Measurements from ENCODE around the gene RNF220. TPM values are rescaled to one million over a fixed set of nuclear protein-coding genes. Genes with fewer than 3 reads are reported as not detected.

The RNF220 gene
- total and polyA plus RNA-seq, 2 of the 4 experiments (the other 2 are of a cell fraction), result 71.8 to 77.1 TPM

GRCh38 chr1:44524655-44525500 is 119.8 kb downstream of the RNF220 start:
- H3K79me1 ChIP-seq (ENCODE audit: low read depth in 1 of 2, low read length in 2 of 2), result no peaks in the 10 kb centered on the region
- no peak overlapping the region for H3K56ac ChIP-seq (ENCODE audit: extremely low read depth, insufficient read depth, low read length)
- 8% methylated on average over 4 of the region's 20 CpGs; no CpG with 5 or more reads in 1 of the 2 experiments for WGBS, 2 experiments (ENCODE audit: extremely low coverage in 2 of 2, insufficient read length in 1 of 2)
- no peaks in the 10 kb centered on the region for H3K36me3 ChIP-seq (ENCODE audit: control insufficient read depth, insufficient read depth, low read length)
- no peaks in the 10 kb centered on the region for H3K9me1 ChIP-seq (ENCODE audit: insufficient read depth, low read length)
- no peak overlapping the region for H4K5ac ChIP-seq (ENCODE audit: low read depth, low read length)
- H4K91ac ChIP-seq (ENCODE audit: insufficient read depth, low read depth, low read length), result no peak overlapping the region
- no peaks in the 10 kb centered on the region for H4K20me1 ChIP-seq (ENCODE audit: insufficient read depth, low read length)
- H3K4me3 ChIP-seq (ENCODE audit: insufficient read depth, low read depth, low read length), result no peak overlapping the region
- TF ChIP-seq USF2 (IDR thresholded peaks at IDR 0.05; ENCODE audit: low read depth, low read length) (no peak), CTCF (conservative IDR thresholded peaks at IDR 0.05; ENCODE audit: low read depth, low read length) (no peak), ELK1 (IDR thresholded peaks at IDR 0.05; ENCODE audit: borderline replicate concordance, low read depth, low read length) (no peak), RFX5 (IDR thresholded peaks at IDR 0.05; ENCODE audit: low read depth, low read length) (no peak), CHD1 (IDR thresholded peaks at IDR 0.05; ENCODE audit: low read depth, low read length) (no peak), RCOR1 (IDR thresholded peaks at IDR 0.05; ENCODE audit: insufficient replicate concordance, low read length) (no peak), SMC3 (IDR thresholded peaks at IDR 0.05; ENCODE audit: low read depth, low read length) (no peak), RAD21 (IDR thresholded peaks at IDR 0.05; ENCODE audit: low read length) (no peak), MAFK (IDR thresholded peaks at IDR 0.05; ENCODE audit: low read depth, low read length) (no peak), NFE2L2 (IDR thresholded peaks at IDR 0.05; ENCODE audit: low read depth, low read length) (no peak), FOS (IDR thresholded peaks at IDR 0.05; ENCODE audit: low read depth, low read length) (no peak), POLR2A (IDR thresholded peaks at IDR 0.05; ENCODE audit: low read depth, low read length) (no peak), MXI1 (IDR thresholded peaks at IDR 0.05; ENCODE audit: borderline replicate concordance, low read depth, low read length) (no peak), MAZ (IDR thresholded peaks at IDR 0.05; ENCODE audit: borderline replicate concordance, low read depth, low read length) (no peak), BHLHE40 (IDR thresholded peaks at IDR 0.05; ENCODE audit: low read depth, low read length) (no peak), CEBPB (IDR thresholded peaks at IDR 0.05; ENCODE audit: low read depth, low read length) (no peak)
- H2BK120ac ChIP-seq (ENCODE audit: low read depth, low read length), result no peak overlapping the region
- intact Hi-C loops (cut with micrococcal nuclease), result no loop called here
- no peaks in the 10 kb centered on the region for H3K9me3 ChIP-seq (ENCODE audit: control insufficient read depth, insufficient read depth, low read length)
- H3K23ac ChIP-seq (ENCODE audit: low read depth, low read length), result no peak overlapping the region
- no peak overlapping the region for H2AK5ac ChIP-seq (ENCODE audit: low read depth, low read length)
- no peak for DNase-seq
- ChIA-PET CTCF (no interaction called here), POLR2A (ENCODE audit: unreplicated experiment) (no interaction called here)
- no peak overlapping the region for H3K9ac ChIP-seq (ENCODE audit: low read depth, low read length)
- in situ Hi-C loops (cut with MboI; ENCODE audit: low sequenced_read_pairs), result no loop called here
- H2BK20ac ChIP-seq (ENCODE audit: low read depth, low read length), result no peak overlapping the region
- H2AFZ ChIP-seq (replicated peaks; ENCODE audit: low read length, poor library complexity), result no peak overlapping the region
- dilution Hi-C loops (cut with HindIII; ENCODE audit: low sequenced_read_pairs, unreplicated experiment), result no loop called here
- no peak overlapping the region for H3K18ac ChIP-seq (ENCODE audit: low read depth, low read length)
- no peak overlapping the region for H2BK5ac ChIP-seq (ENCODE audit: low read depth, low read length, poor library complexity, severe bottlenecking)
- no TSS peak for BruUV-seq (replicated peaks)
- no peak overlapping the region for H3K4ac ChIP-seq (ENCODE audit: low read depth, low read length)
- H4K8ac ChIP-seq (ENCODE audit: low read depth in 2 of 2, low read length in 2 of 2), result no peak overlapping the region
- no peak overlapping the region for H3K27ac ChIP-seq (ENCODE audit: insufficient read depth, low read length)
- peaks cover 42% of the 10 kb centered on the region for H3K27me3 ChIP-seq (ENCODE audit: control insufficient read depth, insufficient read depth, low read length)
- H2BK15ac ChIP-seq (ENCODE audit: low read depth, low read length), result no peak overlapping the region
- no peaks in the 10 kb centered on the region for H3K4me1 ChIP-seq (ENCODE audit: control insufficient read depth, insufficient read depth, low read length)
- H3K14ac ChIP-seq (replicated peaks; ENCODE audit: low read depth, low read length), result no peak overlapping the region
- no peak overlapping the region for H3K4me2 ChIP-seq (ENCODE audit: low read depth, low read length)
- H2AK9ac ChIP-seq (replicated peaks; ENCODE audit: low read depth, low read length, poor library complexity), result no peak overlapping the region
- no peak for ATAC-seq (ENCODE audit: low read depth)
